Metanephros (tissue), 1 donor: ENCODE measurements around the gene PPP4R4. TPM values are rescaled to one million over a fixed set of nuclear protein-coding genes. Genes with fewer than 3 reads are reported as not detected.

ENCODE experiments used
- total RNA-seq: library from RNA; depleted of rRNA; stranded (reverse); fragments of >200 nt; gene quantifications from one replicate; pipeline ENCODE4 v1.2.3, GENCODE V29; 2014

PPP4R4 gene
- 0.06 TPM for total RNA-seq

GRCh38 chr14:94173885-94174603, at the start of gene PPP4R4:
TSS of gene PPP4R4 (plus strand) at chr14:94174322. CDS start at chr14:94174466, 144 bp downstream.

GRCh38 chr14:94129111-94129757, 44.9 kb upstream of the PPP4R4 start, which contains the start of gene IFI27L2:
TSS of gene IFI27L2 (minus strand) at chr14:94129604. CDS start at chr14:94129564, 40 bp downstream.

GRCh38 chr14:94292872-94293577, 118.9 kb downstream of the PPP4R4 start, which contains the start of gene SERPINA10:
TSS of gene SERPINA10 (minus strand) at chr14:94293268. CDS start at chr14:94290593, 2,675 bp downstream.

GRCh38 chr14:94322648-94323570, 148.8 kb downstream of the PPP4R4 start, which contains the start of gene SERPINA6:
TSS of gene SERPINA6 (minus strand) at chr14:94323336. CDS start at chr14:94314648, 8,688 bp downstream.

Other genes with a start within 250 kb of the PPP4R4 start
- not detected for gene FAM181A, start 247.0 kb upstream of the PPP4R4 start, total RNA-seq
- 14.4 TPM for gene ASB2, start 197.8 kb upstream of the PPP4R4 start, total RNA-seq
- 0.23 TPM for gene CCDC197, start 177.0 kb upstream of the PPP4R4 start, total RNA-seq
- 3.7 TPM for gene OTUB2, start 148.0 kb upstream of the PPP4R4 start, total RNA-seq
- 75.8 TPM for gene DDX24, start 93.1 kb upstream of the PPP4R4 start, total RNA-seq
- 10.0 TPM for gene IFI27L1, start 93.0 kb upstream of the PPP4R4 start, total RNA-seq
- gene IFI27, start 63.6 kb upstream of the PPP4R4 start, total RNA-seq, result 20.4 TPM
- gene IFI27L2, start 44.7 kb upstream of the PPP4R4 start, total RNA-seq, result 14.4 TPM
- 0.06 TPM for gene SERPINA10, start 118.9 kb downstream of the PPP4R4 start, total RNA-seq
- 1.2 TPM for gene SERPINA6, start 149.0 kb downstream of the PPP4R4 start, total RNA-seq
- not detected for gene SERPINA2, start 192.4 kb downstream of the PPP4R4 start, total RNA-seq
- 27.6 TPM for gene SERPINA1, start 214.3 kb downstream of the PPP4R4 start, total RNA-seq